ENCODE measurements around the gene TRIM58.

GRCh38 chr1:247843411-247843810 is 13.6 kb upstream of the TRIM58 start:
- TF ChIP-seq EZH2 (IDR thresholded peaks at IDR 0.05; ENCODE audit: low read length, missing control alignments) (no peak), CTCF (conservative IDR thresholded peaks at IDR 0.05 in 1 of 2, IDR thresholded peaks at IDR 0.05 in 1 of 2; ENCODE audit: low read depth in 1 of 2, low read length in 2 of 2) (no peak)
